T-helper 9 cell (primary cell): Measurements from ENCODE around the gene RHO.
"Not testable (repeated sequence)": the region's sequence is repeated elsewhere in the genome, so short reads cannot be mapped to it uniquely, and the experiment has no call there.

Experiments
- DNase-seq: peaks from one replicate; pipeline ENCODE4 v3.0.0-alpha.2; 2020
- total RNA-seq, 2 donors: gene quantifications; one replicate each; lab custom pipeline; 2026; lab: John Stamatoyannopoulos, UW

Gene RHO
- total RNA-seq = 0 to 0.14 reads per million in 2 donors

GRCh38 chr3:129528589-129529100 is at the start of gene RHO:
Gene RHO, plus strand, starts transcription at chr3:129528639. Its CDS starts 95 bp downstream, at chr3:129528734.
- DNase-seq = no peak

- DNase-seq = not testable (repeated sequence)
Observed at GRCh38 chr3:129481225-129481765, 47.1 kb upstream of the RHO start.

- DNase-seq = peak; percentile 26
Observed at GRCh38 chr3:129481766-129482332, 46.6 kb upstream of the RHO start.

GRCh38 chr3:129482721-129483120 is 45.7 kb upstream of the RHO start:
- no peak for DNase-seq

GRCh38 chr3:129483870-129484269 is 44.6 kb upstream of the RHO start:
- DNase-seq = no peak

GRCh38 chr3:129485146-129485545 is 43.3 kb upstream of the RHO start:
- DNase-seq = not testable (repeated sequence)

GRCh38 chr3:129485721-129486663 is 42.4 kb upstream of the RHO start:
- no peak for DNase-seq

GRCh38 chr3:129486664-129487035 is 41.8 kb upstream of the RHO start:
- DNase-seq = no peak

- no peak for DNase-seq
Observed at GRCh38 chr3:129487183-129487867, 41.1 kb upstream of the RHO start.

- DNase-seq = not testable (repeated sequence)
Observed at GRCh38 chr3:129487868-129488335, 40.5 kb upstream of the RHO start.

GRCh38 chr3:129489258-129489657 is 39.2 kb upstream of the RHO start:
- DNase-seq = not testable (repeated sequence)

- DNase-seq = peak; percentile 34
Observed at GRCh38 chr3:129490273-129490675, 38.2 kb upstream of the RHO start.

GRCh38 chr3:129491077-129491476 is 37.4 kb upstream of the RHO start:
- DNase-seq = not testable (repeated sequence)

- no peak for DNase-seq
Observed at GRCh38 chr3:129491794-129492193, 36.6 kb upstream of the RHO start.

GRCh38 chr3:129492691-129493090 is 35.7 kb upstream of the RHO start:
- DNase-seq = no peak

GRCh38 chr3:129493206-129493605 is 35.2 kb upstream of the RHO start:
- no peak for DNase-seq

GRCh38 chr3:129494499-129494898 is 33.9 kb upstream of the RHO start:
- DNase-seq = not testable (repeated sequence)

- not testable (repeated sequence) for DNase-seq
Observed at GRCh38 chr3:129495006-129495639, 33.3 kb upstream of the RHO start.

- not testable (repeated sequence) for DNase-seq
Observed at GRCh38 chr3:129497876-129498275, 30.6 kb upstream of the RHO start.

GRCh38 chr3:129498603-129499488 is 29.6 kb upstream of the RHO start:
- not testable (repeated sequence) for DNase-seq
